Mucosa of stomach (tissue), 1 donor: ENCODE data around the gene PKP2.

ENCODE experiments used
- H3K27me3 ChIP-seq: one replicate; pipeline ENCODE4 v1.7.0; 2013; ENCODE audit warnings: mild to moderate bottlenecking, low read length; ENCODE audit not compliant: control insufficient read depth, insufficient read depth
- H3K36me3 ChIP-seq: one replicate; pipeline ENCODE4 v1.7.0; 2013; ENCODE audit warnings: low read length; ENCODE audit not compliant: control insufficient read depth, insufficient read depth
- H3K4me1 ChIP-seq: one replicate; pipeline ENCODE4 v1.7.0; 2013; ENCODE audit warnings: mild to moderate bottlenecking, low read length; ENCODE audit not compliant: control insufficient read depth, insufficient read depth
- H3K4me3 ChIP-seq: one replicate; pipeline ENCODE4 v1.7.0; 2013; ENCODE audit warnings: low read length
- H3K9ac ChIP-seq: one replicate; pipeline ENCODE4 v1.7.0; 2013; ENCODE audit warnings: mild to moderate bottlenecking, low read length, moderate library complexity
- H3K9me3 ChIP-seq: one replicate; pipeline ENCODE4 v1.7.0; 2013; ENCODE audit warnings: mild to moderate bottlenecking, low read length, moderate library complexity; ENCODE audit not compliant: control insufficient read depth
- donor health status: Pancreatic carcinoma.

Gene PKP2

GRCh38 chr12:32756476-32757066 is 140.0 kb downstream of the PKP2 start:
- H3K9ac ChIP-seq: peak overlapping the region; percentile 85
- H3K4me3 ChIP-seq: peak overlapping the region; percentile 96
- no peaks in the 10 kb centered on the region for H3K9me3 ChIP-seq
- no peaks in the 10 kb centered on the region for H3K27me3 ChIP-seq
- H3K4me1 ChIP-seq: peaks cover 13% of the 10 kb centered on the region
- H3K36me3 ChIP-seq: peaks cover 4% of the 10 kb centered on the region

GRCh38 chr12:32755654-32756475 is 140.7 kb downstream of the PKP2 start, which contains the start of gene YARS2:
Gene YARS2, minus strand, starts transcription at chr12:32755897. Its CDS starts 23 bp downstream, at chr12:32755874.
- H3K4me1 ChIP-seq: peaks cover 13% of the 10 kb centered on the region
- H3K9ac ChIP-seq: peak within 1 kb of the TSS; percentile 85
- no peaks in the 10 kb centered on the region for H3K9me3 ChIP-seq
- no peaks in the 10 kb centered on the region for H3K27me3 ChIP-seq
- H3K36me3 ChIP-seq: peaks cover 7% of the 10 kb centered on the region
- H3K4me3 ChIP-seq: peak within 1 kb of the TSS; percentile 96

- Histone ChIP-seq H3K4me3 (peak overlapping the region; percentile 96), H3K9me3 (no peaks in the 10 kb centered on the region), H3K27me3 (no peaks in the 10 kb centered on the region), H3K9ac (peak overlapping the region; percentile 85), H3K4me1 (peaks cover 13% of the 10 kb centered on the region), H3K36me3 (peaks cover 7% of the 10 kb centered on the region)
Observed at GRCh38 chr12:32755051-32755653, 141.4 kb downstream of the PKP2 start.

GRCh38 chr12:32754111-32754510 is 142.5 kb downstream of the PKP2 start:
- H3K27me3 ChIP-seq: no peaks in the 10 kb centered on the region
- no peaks in the 10 kb centered on the region for H3K9me3 ChIP-seq
- H3K4me1 ChIP-seq: peaks cover 13% of the 10 kb centered on the region
- no peak overlapping the region for H3K4me3 ChIP-seq
- H3K36me3 ChIP-seq: peaks cover 7% of the 10 kb centered on the region
- H3K9ac ChIP-seq: peak overlapping the region; percentile 85

- Histone ChIP-seq H3K27me3 (no peaks in the 10 kb centered on the region), H3K4me3 (no peak overlapping the region), H3K4me1 (peaks cover 13% of the 10 kb centered on the region), H3K36me3 (peaks cover 7% of the 10 kb centered on the region), H3K9me3 (no peaks in the 10 kb centered on the region), H3K9ac (peak overlapping the region; percentile 85)
Observed at GRCh38 chr12:32753605-32754004, 143.0 kb downstream of the PKP2 start.

GRCh38 chr12:32743264-32743663 is 153.3 kb downstream of the PKP2 start:
- peaks cover 6% of the 10 kb centered on the region for H3K36me3 ChIP-seq
- no peaks in the 10 kb centered on the region for H3K9me3 ChIP-seq
- no peaks in the 10 kb centered on the region for H3K27me3 ChIP-seq
- H3K4me1 ChIP-seq: no peaks in the 10 kb centered on the region
- no peak overlapping the region for H3K9ac ChIP-seq
- no peak overlapping the region for H3K4me3 ChIP-seq

- no peaks in the 10 kb centered on the region for H3K27me3 ChIP-seq
- H3K9ac ChIP-seq: no peak overlapping the region
- H3K4me1 ChIP-seq: no peaks in the 10 kb centered on the region
- no peaks in the 10 kb centered on the region for H3K9me3 ChIP-seq
- peaks cover 6% of the 10 kb centered on the region for H3K36me3 ChIP-seq
- H3K4me3 ChIP-seq: no peak overlapping the region
Observed at GRCh38 chr12:32742133-32742532, 154.4 kb downstream of the PKP2 start.
